ENCODE results near the gene ARHGAP26.

DNA sequence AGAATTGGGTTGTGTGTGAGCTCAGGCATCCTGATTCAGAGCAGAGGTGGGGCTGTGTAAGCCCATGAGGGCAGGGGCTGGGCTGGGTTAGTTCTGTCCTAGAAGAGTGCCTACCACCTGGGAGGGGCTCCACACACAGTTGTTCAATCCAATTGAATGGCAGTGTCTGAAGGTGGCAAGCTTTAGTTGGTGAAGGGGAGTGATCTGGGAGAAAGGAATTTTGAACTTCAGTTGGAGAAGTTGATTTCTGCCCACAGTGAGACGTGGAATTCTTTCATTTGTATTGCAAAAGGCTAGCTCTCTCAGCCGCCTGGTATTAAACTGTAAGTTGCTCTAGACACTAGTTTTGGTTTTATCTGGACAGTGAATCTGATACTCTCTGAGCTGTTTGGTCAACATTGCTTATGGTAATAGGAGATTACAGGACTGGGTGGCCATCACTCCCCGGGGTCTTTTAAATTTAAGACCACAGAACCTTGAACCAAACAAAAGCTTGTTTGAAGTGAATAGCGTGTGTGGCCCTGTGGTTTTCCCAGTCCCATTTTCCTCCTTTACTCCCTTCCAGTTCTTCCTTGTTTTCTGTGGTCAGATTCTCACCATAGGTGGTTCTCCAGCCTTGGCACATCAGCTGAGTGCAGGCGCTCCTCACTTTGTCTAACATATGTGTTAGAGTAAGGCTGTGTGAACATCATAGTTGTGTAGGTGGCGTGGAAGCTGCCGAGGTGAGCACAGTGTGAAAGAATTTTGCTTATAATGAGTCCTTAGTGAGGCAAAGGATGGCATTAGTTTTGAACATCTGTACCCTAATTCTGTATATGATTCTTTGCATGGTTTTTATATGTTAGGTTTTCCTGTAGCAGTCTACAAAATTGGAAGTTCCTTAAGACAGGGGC lies 78.0 kb downstream of the ARHGAP26 start:
- TF ChIP-seq CTCF (IDR thresholded peaks at IDR 0.05), result no peak
- no peak for TF ChIP-seq EP300 (IDR thresholded peaks at IDR 0.05)
- TF ChIP-seq POLR2A (IDR thresholded peaks at IDR 0.05), result no peak
